Prostate gland (tissue), 2 donors: Measurements from ENCODE around the gene CNTNAP2. TPM values are rescaled to one million over a fixed set of nuclear protein-coding genes. Genes with fewer than 3 reads are reported as not detected.
"Not testable (repeated sequence)": the region's sequence is repeated elsewhere in the genome, so short reads cannot be mapped to it uniquely, and the experiment has no call there.

Experiments used
- DNase-seq: peaks from one replicate; pipeline ENCODE4 v3.0.0-alpha.2; 2019; ENCODE audit warnings: low spot score
- H3K27ac ChIP-seq, 2 donors: fragments of 200-600 bp; sonication (generic); 2 replicates each; pipeline ENCODE4 v1.5.1; 2017 to 2019
- H3K27me3 ChIP-seq: fragments of 200-600 bp; sonication (generic); replicated peaks from 2 replicates; pipeline ENCODE4 v1.5.1; 2019; ENCODE audit not compliant: insufficient read depth
- H3K36me3 ChIP-seq, 2 donors: fragments of 200-600 bp; sonication (generic); 1 replicate in 1 of 2; 2 replicates in 1 of 2; pipeline versions ENCODE4 v1.5.1 to v1.8.1; 2017 to 2019
- H3K4me1 ChIP-seq: fragments of 200-600 bp; sonication (generic); replicated peaks from 2 replicates; pipeline ENCODE4 v1.5.1; 2019
- H3K4me3 ChIP-seq, 2 donors: fragments of 200-600 bp; sonication (generic); 2 replicates each; pipeline ENCODE4 v1.5.1; 2017 to 2019
- H3K9me3 ChIP-seq: fragments of 200-600 bp; sonication (generic); 2 replicates; pipeline ENCODE4 v1.5.1; 2017
- CTCF ChIP-seq, 4 experiments: fragments of 200-600 bp in 2 of 4; fragments of 450-650 bp in 2 of 4; sonication (generic) in 2 of 4; IDR thresholded peaks; 1 replicate in 3 of 4; 2 replicates in 1 of 4; pipeline ENCODE4 v1.5.1; 2016 to 2019; ENCODE audit warnings: antibody characterized with exemption in 4 of 4, mild to moderate bottlenecking in 2 of 4, moderate library complexity in 2 of 4
- POLR2A ChIP-seq: fragments of 450-650 bp; IDR thresholded peaks from one replicate; pipeline ENCODE4 v1.6.1; 2016; ENCODE audit warnings: antibody characterized with exemption, mild to moderate bottlenecking
- POLR2AphosphoS5 ChIP-seq: sonication (generic); formaldehyde crosslinking; IDR thresholded peaks from one replicate; pipeline ENCODE4 v1.6.1; 2017; ENCODE audit warnings: antibody characterized with exemption
- WGBS: methylation state at CpG from one replicate; pipeline ENCODE4 v1.1.5; 2018; 5-methylcytosine and 5-hydroxymethylcytosine counted together
- intact Hi-C: fragments of 100-400 bp; cut with DNase I; formaldehyde crosslinking; loops from one replicate; pipeline ENCODE4 v1.14.2; 2022
- total RNA-seq, 2 donors: library from RNA; depleted of rRNA; stranded (reverse); fragments of >200 nt; gene quantifications; one replicate each; pipeline ENCODE4 v1.1.0, GENCODE V29; 2016

CNTNAP2 gene
- total RNA-seq, 2 donors from 2014 or later: 10.6 to 43.7 TPM

DNA sequence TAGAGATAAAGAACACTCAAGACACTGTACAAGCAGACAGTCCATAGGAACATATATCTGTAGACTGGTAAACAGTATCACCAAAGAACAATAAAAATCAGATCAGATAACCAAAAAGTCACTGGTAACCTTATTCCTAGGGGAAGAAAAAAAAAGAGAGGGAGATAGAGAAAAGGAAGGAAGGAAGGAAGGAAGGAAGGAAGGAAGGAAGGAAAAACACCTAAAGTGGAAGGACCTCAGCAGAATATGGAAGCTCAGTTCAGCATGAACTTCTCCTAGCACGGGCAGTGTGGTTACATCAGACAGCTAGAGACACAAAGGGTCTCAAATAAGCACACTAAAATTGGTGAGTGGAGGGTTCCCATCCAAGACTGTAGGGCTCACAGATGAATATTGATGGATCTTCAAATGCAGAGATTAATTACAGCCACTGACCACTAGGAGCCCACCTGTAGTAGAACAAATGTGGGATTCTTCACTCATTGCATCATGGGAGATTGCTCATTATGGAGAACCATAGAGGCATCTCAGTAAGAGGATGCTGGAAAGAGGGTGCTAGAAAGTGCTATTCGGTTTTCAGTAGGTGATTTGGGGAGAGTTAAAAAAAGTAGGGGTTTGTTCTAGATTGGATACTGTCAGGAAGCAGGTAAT is 2180.5 kb downstream of the CNTNAP2 start:
- WGBS: 96% methylated on average over 2 of the region's 2 CpGs
- Histone ChIP-seq H3K4me1 (no peaks in the 10 kb centered on the region), H3K27me3 (no peaks in the 10 kb centered on the region), H3K36me3 (no peaks in the 10 kb centered on the region), H3K9me3 (no peaks in the 10 kb centered on the region), H3K27ac (no peak overlapping the region), H3K4me3 (no peak overlapping the region)
- DNase-seq: no peak
- TF ChIP-seq POLR2AphosphoS5: no peak
- no peak for TF ChIP-seq CTCF (IDR thresholded peaks at IDR 0.05)
- TF ChIP-seq POLR2A: no peak
- intact Hi-C loops: no loop called here

DNA sequence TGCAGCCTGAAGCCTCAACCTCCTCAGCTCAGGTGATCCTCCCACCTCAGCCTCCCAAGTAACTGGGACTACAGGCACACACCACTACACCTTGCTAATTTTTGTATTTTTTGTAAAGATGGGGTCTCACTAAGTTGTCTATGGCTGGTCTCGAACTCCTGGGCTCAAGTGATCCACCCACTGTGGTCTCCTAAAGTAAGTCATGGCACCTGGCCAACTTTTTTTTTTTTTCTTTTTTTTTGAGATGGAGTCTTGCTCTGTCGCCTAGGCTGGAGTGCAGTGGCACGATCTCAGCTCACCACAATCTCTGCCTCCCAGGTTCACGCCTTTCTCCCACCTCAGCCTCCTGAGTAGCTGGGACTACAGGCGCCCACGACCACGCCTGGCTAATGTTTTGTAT is 2182.2 kb downstream of the CNTNAP2 start:
- 96% methylated on average over 7 of the region's 7 CpGs for WGBS
- DNase-seq, H3K9me3 ChIP-seq, intact Hi-C loops, H3K36me3 ChIP-seq, H3K27me3 ChIP-seq, H3K4me3 ChIP-seq, H3K27ac ChIP-seq, H3K4me1 ChIP-seq: not testable (repeated sequence)

- Histone ChIP-seq H3K9me3 (no peaks in the 10 kb centered on the region), H3K4me1 (no peaks in the 10 kb centered on the region), H3K36me3 (no peaks in the 10 kb centered on the region), H3K27me3 (no peaks in the 10 kb centered on the region), H3K27ac (no peak overlapping the region), H3K4me3 (no peak overlapping the region)
- TF ChIP-seq POLR2A (no peak), POLR2AphosphoS5 (no peak), CTCF (IDR thresholded peaks at IDR 0.05) (no peak)
- intact Hi-C loops: no loop called here
- WGBS: 73% methylated on average over 10 of the region's 10 CpGs
- DNase-seq: no peak
Observed at GRCh38 chr7:148299350-148300276, 2183.0 kb downstream of the CNTNAP2 start.

GRCh38 chr7:148302436-148302835 is 2185.8 kb downstream of the CNTNAP2 start:
- DNase-seq, H3K4me3 ChIP-seq, H3K36me3 ChIP-seq, H3K4me1 ChIP-seq, H3K27me3 ChIP-seq, H3K9me3 ChIP-seq, H3K27ac ChIP-seq, intact Hi-C loops: not testable (repeated sequence)
- WGBS: 92% methylated on average over 6 of the region's 6 CpGs

- Histone ChIP-seq H3K27ac (peak overlapping the region in 1 of 2 donors; percentile 41), H3K9me3 (no peaks in the 10 kb centered on the region), H3K36me3 (no peaks in the 10 kb centered on the region), H3K4me1 (no peaks in the 10 kb centered on the region), H3K4me3 (peak overlapping the region in 1 of 2 donors; percentile 1), H3K27me3 (no peaks in the 10 kb centered on the region)
- 43% methylated on average over 11 of the region's 11 CpGs for WGBS
- TF ChIP-seq POLR2AphosphoS5: peak; percentile 61
- TF ChIP-seq POLR2A: no peak
- intact Hi-C loops: no loop called here
- DNase-seq: no peak
Observed at GRCh38 chr7:148303295-148304082, 2186.9 kb downstream of the CNTNAP2 start.

DNA sequence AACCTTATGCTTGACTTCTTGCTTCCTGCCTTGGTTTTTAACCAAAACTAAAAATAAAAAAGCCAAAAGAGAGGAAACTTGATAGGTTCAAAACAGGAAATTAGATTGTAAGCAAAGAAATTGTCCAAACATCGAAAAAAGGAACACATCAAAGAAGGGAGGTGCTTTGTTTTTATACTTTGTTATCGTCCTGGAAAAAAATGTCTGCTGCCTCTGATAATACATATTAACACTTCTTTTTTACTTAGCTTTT is 2187.4 kb downstream of the CNTNAP2 start:
- Histone ChIP-seq H3K27ac (peak overlapping the region in 1 of 2 donors; percentile 41), H3K27me3 (no peaks in the 10 kb centered on the region), H3K36me3 (no peaks in the 10 kb centered on the region), H3K4me3 (peak overlapping the region in 1 of 2 donors; percentile 1), H3K4me1 (no peaks in the 10 kb centered on the region), H3K9me3 (no peaks in the 10 kb centered on the region)
- DNase-seq: no peak
- 46% methylated on average over 2 of the region's 2 CpGs for WGBS
- TF ChIP-seq POLR2A (no peak), POLR2AphosphoS5 (no peak), CTCF (IDR thresholded peaks at IDR 0.05) (no peak)
- intact Hi-C loops: no loop called here
